ENCODE measurements around the gene TMEM184B.

The TMEM184B gene

DNA sequence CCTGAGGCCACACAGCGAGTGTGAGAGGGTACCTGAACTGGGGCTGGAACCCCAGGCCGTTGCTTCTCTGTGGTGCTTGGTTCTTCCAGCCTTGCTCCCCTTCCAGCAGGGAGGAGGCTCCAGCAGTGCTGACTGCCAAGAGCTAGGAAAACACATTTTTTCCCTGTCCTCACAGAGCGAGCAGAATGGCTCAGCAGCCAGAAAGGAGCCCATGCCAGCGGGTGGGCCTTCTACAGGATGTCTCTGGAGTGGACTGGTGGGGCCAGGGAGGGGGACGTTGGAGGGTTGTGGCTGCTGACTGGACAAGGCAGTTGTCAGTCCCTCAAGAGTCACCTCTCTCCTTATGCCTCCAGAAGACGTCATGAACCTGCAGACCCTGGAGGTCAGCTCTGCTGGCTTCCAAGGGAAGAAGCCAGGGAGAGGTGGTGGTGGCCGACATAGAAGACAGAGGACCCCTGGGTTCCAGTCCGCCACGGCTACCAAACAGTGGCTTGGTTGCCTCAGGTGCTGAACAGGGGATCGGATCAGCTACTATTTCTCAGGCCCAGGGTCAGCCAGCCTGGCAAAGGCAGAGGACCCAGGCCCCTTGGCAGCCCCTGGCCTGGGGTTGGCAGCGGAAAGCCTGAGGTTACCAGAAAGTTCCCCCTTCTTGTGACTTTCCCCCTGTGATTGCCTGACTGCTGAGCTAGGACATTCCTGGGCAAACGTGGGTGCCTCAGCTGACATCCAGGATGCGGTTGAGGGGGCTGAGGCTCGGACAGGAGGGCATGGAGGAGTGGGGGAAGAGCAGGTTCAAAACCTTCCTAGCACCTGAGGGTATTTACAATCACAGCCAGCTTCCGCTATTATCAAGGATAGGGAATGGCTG lies 67.3 kb downstream of the TMEM184B start:
- no peak for DNase-seq (ENCODE audit: low read depth in 2 of 2)

DNA sequence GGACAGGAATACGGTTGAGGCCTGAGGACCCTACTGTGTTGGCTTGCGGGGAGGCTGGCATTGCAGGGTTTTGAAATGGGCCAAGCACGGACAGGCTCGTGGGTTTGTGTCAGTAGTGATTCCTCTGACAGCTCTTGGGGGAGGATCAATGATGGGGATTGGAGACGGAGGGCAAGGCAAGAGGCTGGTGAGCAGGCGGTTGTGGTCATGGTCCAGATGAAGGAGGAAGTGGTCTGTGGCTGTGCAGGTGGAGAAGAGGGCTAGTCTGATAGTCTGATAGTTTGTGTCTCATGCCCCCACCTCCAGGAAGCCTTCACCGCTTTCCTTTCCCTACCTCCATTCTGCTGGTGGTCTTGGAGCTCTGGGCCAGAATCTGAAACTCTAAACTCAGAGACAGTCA lies 68.0 kb downstream of the TMEM184B start:
- no peak for DNase-seq (ENCODE audit: low read depth in 2 of 2)

DNA sequence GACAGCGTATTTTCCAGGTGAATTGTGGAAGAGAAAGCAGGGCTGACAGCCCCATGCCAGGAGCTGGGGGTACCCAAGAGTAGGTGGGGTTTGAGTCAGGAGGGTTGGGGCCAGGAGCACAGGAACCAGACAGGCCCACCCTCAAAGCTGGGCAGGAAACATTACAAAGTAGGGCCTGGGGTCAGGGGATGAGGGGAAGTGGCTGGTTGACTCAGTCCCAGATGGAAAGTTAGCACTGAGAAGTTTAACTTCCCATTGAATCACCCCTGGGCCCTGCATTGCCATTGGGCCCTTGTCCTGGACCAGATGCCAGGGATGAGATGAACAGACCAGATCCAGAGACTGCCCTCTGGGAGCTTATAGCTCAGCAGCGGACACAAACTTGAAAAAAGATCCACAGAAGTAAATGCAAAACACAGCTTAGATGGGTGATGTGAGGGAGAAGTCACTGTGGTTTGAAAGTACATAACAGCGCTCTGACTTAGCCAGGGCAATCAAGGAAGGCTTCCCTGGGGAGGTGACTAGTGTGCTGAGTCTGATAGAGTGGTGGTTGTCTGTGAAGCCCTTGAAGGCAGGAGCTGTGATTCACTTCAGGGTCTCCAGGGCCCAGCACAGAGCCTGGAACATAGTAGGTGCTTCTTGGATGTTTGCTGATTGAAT lies 68.8 kb downstream of the TMEM184B start:
- no peak for DNase-seq (ENCODE audit: low read depth in 2 of 2)

DNA sequence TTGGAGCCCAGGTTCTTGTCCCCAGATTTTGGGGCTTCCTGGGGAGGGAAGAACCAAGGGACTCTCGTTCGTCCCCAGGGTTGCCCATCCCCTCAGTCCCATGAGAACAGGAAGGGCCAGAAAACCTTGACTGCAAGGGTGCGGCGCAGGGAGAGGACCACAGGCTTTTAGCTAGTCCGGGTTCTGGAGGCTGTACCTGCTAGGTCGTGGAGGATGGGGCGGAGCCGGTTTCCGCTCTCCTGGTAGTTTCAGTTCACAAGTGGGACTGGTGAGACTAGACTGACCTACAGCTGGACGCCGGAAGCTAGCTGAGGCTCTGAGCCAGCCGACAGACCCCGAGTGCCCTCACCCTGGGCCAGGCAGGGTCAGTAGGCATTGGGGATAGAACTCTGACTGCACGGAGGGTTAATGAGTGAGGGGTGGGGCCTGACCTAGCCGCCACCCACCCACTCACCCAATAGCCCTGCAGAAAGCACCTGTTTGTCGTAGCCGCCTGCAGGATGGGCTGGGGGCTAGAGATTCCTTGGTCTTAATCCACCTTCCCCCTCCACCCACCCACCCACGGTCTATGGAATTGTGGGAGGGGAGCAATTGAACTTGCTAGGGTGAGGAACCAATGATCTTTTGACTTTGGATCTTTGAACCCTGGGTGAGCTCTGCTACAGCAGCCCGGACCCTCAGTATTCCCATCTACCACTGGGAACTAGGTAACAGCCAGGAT lies 69.6 kb downstream of the TMEM184B start:
- DNase-seq (ENCODE audit: low read depth in 2 of 2), result no peak

DNA sequence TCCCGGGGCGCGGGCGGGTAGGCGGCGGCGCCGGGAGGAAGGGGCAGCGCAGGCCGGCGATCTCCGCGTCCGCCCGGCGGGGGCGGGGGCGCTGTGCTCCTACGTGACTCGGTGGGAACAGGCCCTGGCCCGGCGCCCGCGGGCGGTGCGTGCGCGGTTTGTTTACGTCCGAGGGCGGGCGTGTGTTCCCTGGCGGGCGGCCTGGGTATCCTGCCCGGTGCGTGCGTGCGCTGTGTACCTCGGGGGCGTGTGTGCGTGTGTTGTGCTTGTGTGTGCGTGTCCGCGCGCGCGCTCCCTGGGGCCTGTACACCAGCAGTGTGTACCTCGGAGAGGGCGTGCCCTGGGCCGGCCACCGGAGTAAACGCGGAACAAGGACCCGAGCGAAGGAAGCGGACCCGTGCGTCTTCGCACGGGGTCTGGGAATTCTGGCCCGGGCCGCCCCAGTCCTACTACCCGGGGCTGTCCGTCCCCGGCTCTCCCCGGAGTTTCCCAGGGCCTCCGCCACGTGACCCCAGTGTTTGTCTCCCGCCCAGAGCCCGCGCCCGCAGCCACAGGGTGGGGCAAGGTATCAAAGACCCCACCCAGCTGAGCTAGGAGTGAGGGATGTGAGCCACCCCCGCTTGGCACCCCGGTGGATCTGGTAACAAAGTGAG lies 70.2 kb downstream of the TMEM184B start:
- peak in 1 of 2 donors; percentile 45 for DNase-seq (ENCODE audit: low read depth in 2 of 2)

DNA sequence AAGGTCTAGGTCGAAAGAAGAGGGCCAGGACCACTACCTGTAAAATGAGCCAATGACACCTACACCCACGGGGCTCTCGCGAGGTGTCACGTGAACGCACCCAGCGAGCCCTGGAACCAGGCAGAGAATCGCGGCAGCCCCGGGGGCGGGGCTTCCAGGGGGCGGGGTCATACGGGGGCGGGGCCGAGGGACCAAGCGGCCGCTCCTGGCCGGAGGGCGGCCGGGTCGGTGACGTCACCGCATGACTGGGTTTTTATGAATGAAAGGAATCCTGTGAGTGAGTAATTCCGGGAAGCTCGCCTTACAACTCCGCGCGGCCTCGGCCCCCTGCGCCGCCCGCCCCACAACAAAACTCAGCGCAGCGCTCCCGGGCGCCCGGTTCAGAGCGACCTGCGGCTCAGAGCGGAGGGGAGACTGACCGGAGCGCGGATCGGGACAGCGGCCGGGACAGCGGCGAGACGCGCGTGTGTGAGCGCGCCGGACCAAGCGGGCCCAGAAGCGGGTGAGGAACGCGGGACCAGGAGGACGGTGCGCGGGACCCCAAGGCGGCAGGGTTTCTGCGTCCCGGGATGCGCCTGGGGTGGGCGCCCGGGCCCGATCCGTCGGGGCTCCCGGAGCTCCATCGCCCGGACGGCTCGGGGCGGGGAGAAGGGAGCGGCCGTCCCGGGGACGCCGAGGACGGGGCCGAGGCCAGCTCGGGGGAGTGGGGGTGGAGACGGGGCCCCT lies 70.9 kb downstream of the TMEM184B start, which contains the start of gene MAFF:
TSS of gene MAFF (plus strand) at position 284 of the 726 bp plus-strand sequence. CDS start 11,860 bp downstream, outside the sequence.
- DNase-seq (ENCODE audit: low read depth in 2 of 2), result peak; percentile 78 to 93

DNA sequence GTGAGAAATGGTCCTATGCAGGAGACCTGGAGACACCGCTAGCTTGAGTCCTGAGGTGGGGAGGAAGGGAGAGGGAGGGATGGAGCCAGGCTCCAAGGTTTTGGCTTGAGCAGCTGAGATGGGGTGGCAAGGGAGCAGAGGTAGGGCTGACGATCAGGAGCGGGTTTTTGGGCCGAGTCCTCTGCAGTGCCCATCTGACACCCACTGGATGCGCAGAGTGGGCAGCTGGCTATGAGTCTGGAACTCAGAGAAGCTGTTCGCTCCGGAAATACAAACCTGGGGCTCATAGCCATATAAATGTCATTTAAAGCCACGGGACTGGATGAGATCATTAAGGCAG lies 71.5 kb downstream of the TMEM184B start:
- no peak for DNase-seq (ENCODE audit: low read depth in 2 of 2)

DNA sequence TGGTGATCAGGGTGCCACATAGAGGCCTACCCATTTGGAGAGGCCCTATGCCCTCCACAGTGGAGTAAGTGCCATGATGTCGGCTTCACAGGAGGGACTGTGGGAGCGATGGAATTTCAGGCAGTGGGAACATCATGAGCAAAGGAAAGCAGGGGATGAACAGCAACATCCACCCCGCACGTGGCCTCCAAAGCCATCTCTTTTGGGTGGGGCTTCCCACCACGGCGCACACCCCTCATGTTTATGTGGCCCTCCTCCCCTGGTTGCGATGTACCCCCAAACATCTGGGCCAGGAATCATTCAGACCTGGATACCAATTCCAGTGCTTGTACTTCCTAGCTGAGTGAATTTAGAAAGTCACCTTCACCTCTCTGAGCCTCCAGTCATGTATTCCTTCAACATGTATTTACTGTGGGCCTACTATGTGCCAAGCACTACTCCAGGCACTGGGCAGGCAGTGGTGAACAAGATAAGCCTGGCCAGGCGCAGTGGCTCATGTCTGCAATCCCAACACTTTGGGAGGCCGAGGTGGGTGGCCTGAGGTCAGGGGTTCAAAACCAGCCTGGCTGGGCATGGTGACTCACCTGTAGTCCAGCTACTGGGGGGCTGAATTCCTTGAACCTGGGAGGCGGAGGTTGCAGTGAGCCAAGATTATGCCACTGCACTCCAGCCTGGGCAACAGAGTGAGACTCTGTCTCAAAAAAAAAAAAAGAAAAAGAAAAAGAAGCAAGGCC lies 72.8 kb downstream of the TMEM184B start:
- no peak for DNase-seq (ENCODE audit: low read depth in 2 of 2)

DNA sequence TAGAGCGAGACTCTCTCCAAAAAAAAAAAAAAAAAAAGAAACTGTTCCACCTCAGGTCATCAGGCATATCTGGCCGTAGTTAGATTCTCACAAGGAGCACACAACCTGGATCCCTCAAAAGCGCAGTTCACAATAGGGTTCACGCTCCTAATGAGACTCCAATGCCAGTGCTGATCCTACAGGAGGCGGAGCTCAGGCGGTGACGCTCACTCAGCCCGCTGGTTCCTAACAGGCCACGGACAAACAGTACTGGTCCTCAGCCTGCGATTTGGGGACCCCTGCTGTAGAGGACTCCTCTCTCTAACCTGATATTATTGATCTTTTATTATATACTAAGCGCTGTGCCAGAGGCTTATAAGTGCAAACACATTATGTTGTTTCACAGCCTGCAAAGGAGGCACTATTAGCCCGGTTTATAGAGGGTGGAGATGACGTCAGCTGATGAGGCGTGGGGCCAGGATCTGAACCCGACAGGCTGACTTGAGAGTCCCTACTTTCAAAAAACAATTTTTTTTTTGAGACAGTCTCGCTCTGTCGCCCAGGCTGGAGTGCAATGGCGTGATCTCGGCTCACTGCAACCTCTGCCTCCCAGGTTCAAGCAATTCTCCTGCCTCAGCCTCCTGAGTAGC lies 75.9 kb downstream of the TMEM184B start:
- DNase-seq (ENCODE audit: low read depth in 2 of 2), result no peak

DNA sequence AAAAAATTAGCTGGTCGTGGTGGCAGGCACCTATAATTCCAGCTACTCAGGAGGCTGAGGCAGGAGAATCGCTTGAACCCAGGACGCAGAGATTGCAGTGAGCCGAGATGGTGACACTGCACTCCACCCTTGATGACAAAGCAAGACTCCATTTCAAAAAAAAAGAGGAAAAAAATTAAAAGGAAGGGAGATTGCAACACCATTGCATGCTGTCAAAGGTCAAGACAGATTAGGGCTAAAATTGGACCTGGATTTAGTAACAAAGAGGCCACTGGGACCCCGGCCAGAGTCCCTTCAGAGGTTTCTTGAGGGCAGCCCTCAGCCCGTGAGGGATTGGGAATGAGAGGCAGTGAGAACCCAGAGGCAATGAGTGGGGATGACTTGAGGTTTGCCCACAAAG lies 79.2 kb downstream of the TMEM184B start:
- DNase-seq (ENCODE audit: low read depth in 2 of 2), result no peak

DNA sequence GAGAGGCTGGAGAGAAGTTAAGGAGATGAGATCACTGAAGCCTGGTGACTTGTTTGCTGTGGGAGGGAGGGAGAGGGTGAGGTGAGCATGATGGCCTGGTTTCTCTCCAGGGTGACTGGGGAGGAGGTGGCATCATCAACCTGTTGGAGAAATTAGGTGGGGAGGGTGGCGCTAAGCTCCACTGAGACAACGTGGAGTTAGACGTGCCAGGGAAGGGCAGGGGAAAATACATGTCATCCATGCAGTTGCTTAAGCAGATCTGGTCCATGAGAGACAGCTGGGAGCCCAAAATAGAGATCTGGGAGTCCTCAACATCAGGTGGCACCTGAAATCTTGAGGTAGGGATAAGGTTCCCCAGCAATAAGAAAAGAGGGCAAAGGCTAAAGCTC lies 80.3 kb downstream of the TMEM184B start:
- no peak for DNase-seq (ENCODE audit: low read depth in 2 of 2)

DNA sequence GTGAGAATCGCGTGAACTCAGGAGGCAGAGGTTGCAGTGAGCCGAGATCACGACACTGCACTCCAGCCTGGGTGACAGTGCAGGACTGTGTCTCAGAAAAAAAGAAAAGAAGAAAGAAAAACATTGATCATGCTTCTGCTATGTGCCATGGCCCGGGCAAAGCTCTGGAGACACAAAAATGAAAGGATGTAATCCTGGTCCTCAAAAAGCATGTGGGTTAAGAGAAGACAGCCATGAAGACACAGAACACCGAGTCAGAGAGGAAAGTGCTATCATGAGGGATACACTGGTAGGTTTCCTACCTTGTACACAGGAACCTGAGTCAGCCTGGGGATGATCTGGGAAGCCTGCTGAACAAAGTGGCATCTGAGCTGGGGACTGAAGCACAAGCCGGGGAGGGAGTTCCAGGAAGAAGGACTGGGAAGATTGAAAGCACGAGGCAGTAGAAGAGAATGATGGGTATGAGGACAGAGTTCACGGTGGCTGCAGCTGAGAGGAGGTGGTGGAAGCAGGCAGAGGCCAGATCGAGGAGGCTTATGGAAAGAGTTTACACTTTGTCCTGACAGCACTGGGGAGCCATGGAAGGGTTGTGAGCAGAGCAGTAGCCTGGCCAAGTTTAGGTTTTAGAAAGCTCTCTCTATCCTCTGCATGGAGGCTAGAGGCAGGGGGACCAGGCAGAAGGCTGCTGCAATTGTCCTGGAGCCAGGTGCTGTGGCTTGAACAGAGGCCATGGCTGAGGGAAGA lies 80.9 kb downstream of the TMEM184B start:
- no peak for DNase-seq (ENCODE audit: low read depth in 2 of 2)

DNA sequence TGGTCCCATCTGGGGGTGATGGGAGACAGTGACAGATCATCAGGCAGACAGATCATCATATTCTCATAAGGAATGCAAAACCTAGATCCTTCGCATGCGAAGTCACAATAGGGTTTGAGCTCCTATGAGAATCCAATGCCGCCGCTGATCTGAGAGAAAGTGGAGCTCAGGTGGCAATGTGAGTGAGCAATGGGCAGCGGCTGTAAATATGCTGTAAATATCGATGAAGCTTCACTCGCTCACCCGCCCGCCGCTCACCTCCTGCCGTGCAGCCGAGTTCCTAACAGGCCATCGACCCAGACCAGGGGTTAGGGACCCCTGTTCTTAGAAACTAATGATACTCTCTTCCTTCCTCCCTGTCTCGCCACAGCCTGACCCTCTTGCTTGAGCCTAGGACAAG lies 81.8 kb downstream of the TMEM184B start:
- DNase-seq (ENCODE audit: low read depth in 2 of 2), result no peak

DNA sequence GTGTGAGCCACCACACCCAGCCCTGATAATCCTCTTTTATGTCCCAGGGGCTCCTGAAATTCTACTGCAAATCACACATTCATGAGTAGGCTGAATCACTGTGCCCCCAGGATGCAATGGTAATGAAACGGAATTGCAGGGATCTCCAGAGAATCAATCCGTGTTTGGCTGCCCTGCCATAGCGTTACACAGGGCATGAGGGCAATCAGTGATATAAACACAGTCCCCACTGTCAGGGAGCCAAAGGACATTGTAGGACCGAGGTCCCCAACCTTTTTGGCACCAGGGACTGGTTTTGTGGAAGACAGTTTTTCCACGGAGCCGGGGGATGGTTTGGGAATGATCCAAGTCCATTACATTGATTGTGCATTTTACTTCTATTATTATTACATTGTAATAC lies 82.2 kb downstream of the TMEM184B start:
- no peak for DNase-seq (ENCODE audit: low read depth in 2 of 2)

DNA sequence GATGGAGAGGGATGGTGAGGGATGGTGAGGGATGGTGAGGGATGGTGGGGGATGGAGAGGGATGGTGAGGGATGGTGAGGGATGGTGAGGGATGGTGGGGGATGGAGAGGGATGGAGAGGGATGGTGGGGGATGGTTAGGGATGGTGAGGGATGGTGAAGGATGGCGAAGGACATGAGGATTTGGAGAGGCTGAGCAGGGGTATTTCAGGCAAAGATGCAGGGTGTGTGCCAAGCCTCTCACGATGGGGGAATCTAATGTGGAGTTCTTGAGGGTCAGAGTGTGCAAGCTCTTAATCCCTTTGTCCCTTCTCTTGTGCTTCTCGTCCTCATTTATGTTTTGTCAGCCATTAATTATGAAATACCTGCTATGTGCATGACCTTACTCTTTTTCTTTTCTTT lies 83.7 kb downstream of the TMEM184B start:
- no peak for DNase-seq (ENCODE audit: low read depth in 2 of 2)

DNA sequence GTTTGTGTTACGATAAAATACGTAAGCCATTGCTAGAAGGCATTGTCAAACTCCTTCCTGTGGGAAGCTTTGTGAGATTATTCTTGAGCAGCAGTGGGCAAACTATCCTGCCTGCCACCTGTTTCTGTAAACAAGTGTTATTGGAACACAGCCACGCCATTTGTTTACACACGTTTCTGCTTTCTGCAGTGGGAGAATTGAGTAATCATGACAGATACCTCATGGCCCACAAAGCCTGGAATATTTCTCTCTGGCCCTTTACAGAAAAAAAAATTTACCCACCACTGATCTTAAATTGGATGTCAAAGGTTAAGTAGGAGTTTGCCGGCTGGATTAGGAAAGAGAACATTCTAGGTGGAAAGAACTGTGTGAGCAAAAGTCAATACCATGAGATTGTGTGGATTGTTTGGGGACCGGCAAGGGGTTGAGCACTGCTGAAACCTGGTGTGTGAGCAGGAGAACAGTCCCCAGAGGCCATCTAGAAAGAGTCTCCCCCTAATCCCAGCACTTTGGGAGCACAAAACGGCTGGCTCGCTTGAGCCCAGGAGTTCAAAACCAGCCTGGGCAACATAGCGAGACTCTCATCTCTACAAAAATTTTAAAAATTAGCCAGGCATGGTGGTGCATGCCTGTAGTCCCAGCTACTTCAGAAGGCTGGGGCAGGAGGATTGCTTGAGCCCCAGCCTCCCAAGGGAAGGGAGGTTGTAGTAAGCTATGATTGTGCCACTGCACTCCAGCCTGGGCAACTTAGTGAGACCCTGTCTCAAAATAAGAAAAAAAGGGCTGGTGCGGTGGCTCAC lies 85.2 kb downstream of the TMEM184B start:
- DNase-seq (ENCODE audit: low read depth in 2 of 2), result no peak

DNA sequence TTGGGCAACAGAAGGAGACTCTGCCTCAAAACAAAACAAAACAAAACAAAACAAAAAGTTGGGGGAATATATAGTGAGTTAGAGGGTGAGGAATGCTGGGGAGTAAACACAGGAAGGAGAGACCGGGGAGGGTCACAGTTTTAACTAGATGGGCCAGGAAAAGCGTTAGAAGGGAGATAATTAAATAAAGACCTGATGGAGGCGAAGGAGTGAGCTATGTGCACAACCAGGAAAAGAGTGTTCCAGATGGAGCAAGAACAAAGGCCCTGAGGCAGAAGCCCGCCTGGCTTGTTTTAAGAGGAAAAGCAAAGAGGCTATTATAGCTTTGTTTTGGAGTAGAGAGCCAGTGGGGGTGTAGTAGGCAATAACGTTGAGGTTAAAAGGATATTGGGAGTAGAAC lies 86.4 kb downstream of the TMEM184B start:
- DNase-seq (ENCODE audit: low read depth in 2 of 2), result no peak

DNA sequence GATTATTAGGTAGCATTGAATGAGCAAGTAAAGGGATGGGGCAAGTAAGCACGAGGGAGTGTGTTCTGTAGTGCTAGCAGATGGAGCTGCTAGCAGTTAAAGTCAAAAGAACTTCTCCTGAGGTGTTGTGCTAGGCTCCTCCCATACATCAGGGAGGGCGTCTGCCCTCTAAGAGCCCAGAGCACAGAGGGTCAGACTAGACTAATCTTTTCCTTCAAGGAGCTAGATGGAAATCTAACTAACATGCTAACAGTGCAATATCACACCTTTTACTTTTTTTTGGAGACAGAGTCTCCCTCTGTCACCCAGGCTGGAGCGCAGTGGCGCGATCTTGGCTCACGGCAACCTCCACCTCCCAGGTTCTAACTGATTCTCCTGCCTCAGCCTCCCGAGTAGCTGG lies 88.0 kb downstream of the TMEM184B start:
- no peak for DNase-seq (ENCODE audit: low read depth in 2 of 2)
